GM10266 (cell line): ENCODE data around the gene ARMC9.

Experiments
- DNase-seq: peaks from one replicate; pipeline ENCODE4 v3.0.0; 2012; ENCODE audit errors: extremely low spot score
- CTCF ChIP-seq: IDR thresholded peaks from 2 replicates; pipeline ENCODE4 v1.5.1; 2012; ENCODE audit warnings: mild to moderate bottlenecking, low read depth; ENCODE audit not compliant: control insufficient read depth, insufficient read depth; ENCODE audit errors: missing control alignments

ARMC9 gene

GRCh38 chr2:231379266-231380215, 181.1 kb downstream of the ARMC9 start:
- TF ChIP-seq CTCF: no peak
- DNase-seq: no peak

- no peak for DNase-seq
- no peak for TF ChIP-seq CTCF
Measured at GRCh38 chr2:231380307-231380706, 181.9 kb downstream of the ARMC9 start.

- DNase-seq: no peak
- TF ChIP-seq CTCF: no peak
Measured at GRCh38 chr2:231380991-231381847, 182.8 kb downstream of the ARMC9 start.

GRCh38 chr2:231382116-231382515, 183.7 kb downstream of the ARMC9 start:
- DNase-seq: no peak
- TF ChIP-seq CTCF: peak; percentile 17

- no peak for DNase-seq
- TF ChIP-seq CTCF: no peak
Measured at GRCh38 chr2:231383416-231384108, 185.1 kb downstream of the ARMC9 start.

GRCh38 chr2:231384109-231384435, 185.6 kb downstream of the ARMC9 start:
- DNase-seq: no peak
- no peak for TF ChIP-seq CTCF
